ENCODE measurements around the gene CNTNAP5. TPM values are rescaled to one million over a fixed set of nuclear protein-coding genes. Genes with fewer than 3 reads are reported as not detected.

The CNTNAP5 gene
- total RNA-seq, 1 experiment from 2014 or later = 0.48 TPM

GRCh38 chr2:124713969-124714368, 688.9 kb downstream of the CNTNAP5 start:
- no peaks in the 10 kb centered on the region for H3K79me2 ChIP-seq (ENCODE audit: insufficient read depth, low read length)
- no peak overlapping the region for H3K4ac ChIP-seq (ENCODE audit: low read depth, low read length)
- H2AFZ ChIP-seq (ENCODE audit: low read length) = no peak overlapping the region
- no CpG with 5 or more reads among the region's 2 CpGs for WGBS (ENCODE audit: extremely low coverage, insufficient read length, low lambda C conversion rate)
- Mint-ChIP-seq H3K4me1 (no peaks in the 10 kb centered on the region), H3K27ac (no peak overlapping the region), H3K36me3 (ENCODE audit: insufficient read depth in 1 of 3, low read depth in 3 of 3) (no peaks in the 10 kb centered on the region; a peak in 1 of 7 replicates), H3K27me3 (ENCODE audit: low read depth) (no peaks in the 10 kb centered on the region; the same call in 1 of the 2 replicates), H3K9me3 (peaks cover 0 to 2% of the 10 kb centered on the region in 2 experiments; a peak in 3 of 5 replicates), H3K4me3 (no peak overlapping the region)
- no peak overlapping the region for H3K27ac ChIP-seq (ENCODE audit: insufficient read length, low read depth, low read length)
- H3T11ph ChIP-seq (ENCODE audit: low read length) = no peak overlapping the region
- H3K9ac ChIP-seq (ENCODE audit: extremely low read depth, insufficient read length, low read length) = no peak overlapping the region
- no peak for DNase-seq
- H3K79me1 ChIP-seq (ENCODE audit: insufficient read depth, low read depth, low read length, poor library complexity, severe bottlenecking) = no peaks in the 10 kb centered on the region
- no peaks in the 10 kb centered on the region for H3K9me3 ChIP-seq (ENCODE audit: control insufficient read depth, low read depth, low read length)
- no peak overlapping the region for H2BK20ac ChIP-seq (ENCODE audit: low read depth, low read length, poor library complexity, severe bottlenecking)
- no peak overlapping the region for H2BK120ac ChIP-seq (ENCODE audit: low read depth, low read length, poor library complexity, severe bottlenecking)
- no peaks in the 10 kb centered on the region for H3K23me2 ChIP-seq (ENCODE audit: insufficient read length, low read depth, low read length, poor library complexity, severe bottlenecking)
- H3K27me3 ChIP-seq (ENCODE audit: insufficient read depth, low read length) = no peaks in the 10 kb centered on the region
- H3K23ac ChIP-seq (ENCODE audit: insufficient read length, low read depth, low read length) = no peak overlapping the region
- TF ChIP-seq CTCF (conservative IDR thresholded peaks at IDR 0.05) = no peak
- no peak overlapping the region for H2AK5ac ChIP-seq (ENCODE audit: insufficient read length, low read length)
- no peak overlapping the region for H2BK15ac ChIP-seq (ENCODE audit: low read depth, low read length)
- no peak overlapping the region for H4K8ac ChIP-seq (replicated peaks; ENCODE audit: insufficient read length, low read depth, low read length)
- H3K14ac ChIP-seq (ENCODE audit: insufficient read depth, low read length) = no peak overlapping the region
- H3K56ac ChIP-seq (ENCODE audit: insufficient read length, low read depth, low read length) = no peak overlapping the region
- H2BK5ac ChIP-seq (ENCODE audit: insufficient read length, low read length) = no peak overlapping the region
- no peak overlapping the region for H4K5ac ChIP-seq (ENCODE audit: insufficient read length, low read depth, low read length)
- no peak overlapping the region for H3K4me2 ChIP-seq (ENCODE audit: insufficient read depth, insufficient read length, low read length)
- H4K20me1 ChIP-seq (ENCODE audit: control insufficient read depth, insufficient read depth, insufficient read length) = no peaks in the 10 kb centered on the region
- H4K91ac ChIP-seq (ENCODE audit: insufficient read length, low read depth, low read length) = no peak overlapping the region
- no peak overlapping the region for H2BK12ac ChIP-seq (ENCODE audit: insufficient read length, low read depth, low read length)
- no peaks in the 10 kb centered on the region for H3K4me1 ChIP-seq (ENCODE audit: insufficient read depth, low read length)
- no peak overlapping the region for H3K18ac ChIP-seq (ENCODE audit: insufficient read length, low read depth, low read length)
